ENCODE data around the gene CCDC186. TPM values are rescaled to one million over a fixed set of nuclear protein-coding genes. Genes with fewer than 3 reads are reported as not detected.

The CCDC186 gene
- polyA plus RNA-seq, 1 donor from 2014 or later = 24.2 TPM

DNA sequence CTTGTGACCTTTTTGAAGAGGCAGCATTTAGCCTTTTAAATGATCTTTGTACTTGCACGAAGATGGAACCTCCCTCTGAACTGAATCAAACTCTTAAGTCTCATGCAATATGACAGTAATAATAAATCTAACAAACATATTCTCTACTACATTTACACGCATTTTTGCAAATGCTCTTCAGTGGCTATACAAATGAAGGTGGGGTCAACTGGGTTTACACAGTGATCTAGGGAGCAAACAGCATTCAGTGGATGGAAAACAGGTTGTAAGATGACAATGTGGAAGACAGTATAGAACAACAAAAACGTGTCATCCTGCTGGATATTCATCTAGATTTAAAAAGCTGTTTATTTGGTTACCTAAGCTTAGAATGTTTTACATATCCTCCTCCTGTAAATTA is 7.5 kb downstream of the CCDC186 start:
- H3K79me2 ChIP-seq (replicated peaks; ENCODE audit: insufficient read depth, low read length) = peaks cover 15% of the 10 kb centered on the region
- no peak overlapping the region for H3K4me3 ChIP-seq (ENCODE audit: low read length)
- no peak overlapping the region for H3K27ac ChIP-seq (ENCODE audit: low read length)
- no peaks in the 10 kb centered on the region for H3K36me3 ChIP-seq (ENCODE audit: insufficient read depth, low read length)
- no peaks in the 10 kb centered on the region for H3F3A ChIP-seq (ENCODE audit: insufficient read depth, low read length, poor library complexity, severe bottlenecking)
- no peaks in the 10 kb centered on the region for H3K9me3 ChIP-seq (ENCODE audit: low read length)
- H3K27me3 ChIP-seq (ENCODE audit: insufficient read depth, low read depth, low read length) = no peaks in the 10 kb centered on the region
- no peaks in the 10 kb centered on the region for H3K9me2 ChIP-seq (ENCODE audit: insufficient read depth, low read length)
- H4K20me1 ChIP-seq (ENCODE audit: insufficient read depth) = no peaks in the 10 kb centered on the region
- TF ChIP-seq CTCF (IDR thresholded peaks at IDR 0.05; ENCODE audit: poor library complexity, severe bottlenecking) (no peak), RAD21 (conservative IDR thresholded peaks at IDR 0.05) (no peak)
- H3K4me2 ChIP-seq (ENCODE audit: low read length) = no peak overlapping the region
- no peak overlapping the region for H3K9ac ChIP-seq (ENCODE audit: low read length)
- H2AFZ ChIP-seq (ENCODE audit: low read depth, low read length) = no peak overlapping the region

DNA sequence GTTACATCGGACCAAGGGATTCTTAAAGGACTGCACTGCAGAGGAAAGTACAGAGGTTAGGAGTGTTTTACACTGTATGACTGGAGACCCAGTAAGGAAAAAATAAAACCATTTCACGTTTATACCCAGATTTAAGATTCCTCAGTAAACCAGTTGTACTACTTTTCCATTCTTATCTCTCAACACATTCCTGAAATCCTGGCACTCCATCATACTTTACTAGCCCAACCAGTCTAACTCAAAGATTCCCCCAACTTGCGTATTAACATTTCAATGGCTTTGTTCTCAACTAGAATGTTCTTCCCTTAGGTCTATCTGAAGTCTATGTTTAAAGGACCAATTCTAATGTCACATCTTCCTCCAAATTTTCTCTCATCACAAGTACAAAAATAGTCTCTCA is 8.0 kb downstream of the CCDC186 start:
- Histone ChIP-seq H3F3A (ENCODE audit: insufficient read depth, low read length, poor library complexity, severe bottlenecking) (no peaks in the 10 kb centered on the region), H3K9me2 (ENCODE audit: insufficient read depth, low read length) (no peaks in the 10 kb centered on the region), H3K4me3 (ENCODE audit: low read length) (no peak overlapping the region), H3K9me3 (ENCODE audit: low read length) (no peaks in the 10 kb centered on the region), H3K27me3 (ENCODE audit: insufficient read depth, low read depth, low read length) (no peaks in the 10 kb centered on the region), H3K79me2 (replicated peaks; ENCODE audit: insufficient read depth, low read length) (peaks cover 12% of the 10 kb centered on the region), H4K20me1 (ENCODE audit: insufficient read depth) (no peaks in the 10 kb centered on the region), H3K36me3 (ENCODE audit: insufficient read depth, low read length) (no peaks in the 10 kb centered on the region), H2AFZ (ENCODE audit: low read depth, low read length) (no peak overlapping the region), H3K27ac (ENCODE audit: low read length) (no peak overlapping the region), H3K4me2 (ENCODE audit: low read length) (no peak overlapping the region), H3K9ac (ENCODE audit: low read length) (no peak overlapping the region)
- TF ChIP-seq TAF1 (IDR thresholded peaks at IDR 0.05; ENCODE audit: low read depth) (no peak), MXI1 (conservative IDR thresholded peaks at IDR 0.05; ENCODE audit: poor library complexity, severe bottlenecking) (no peak)

GRCh38 chr10:114163062-114163461 is 10.9 kb downstream of the CCDC186 start:
- no peak overlapping the region for H3K4me2 ChIP-seq (ENCODE audit: low read length)
- no peaks in the 10 kb centered on the region for H3K9me2 ChIP-seq (ENCODE audit: insufficient read depth, low read length)
- H3K36me3 ChIP-seq (ENCODE audit: insufficient read depth, low read length) = no peaks in the 10 kb centered on the region
- no peaks in the 10 kb centered on the region for H4K20me1 ChIP-seq (ENCODE audit: insufficient read depth)
- H3K4me3 ChIP-seq (ENCODE audit: low read length) = no peak overlapping the region
- no peak for TF ChIP-seq MXI1 (conservative IDR thresholded peaks at IDR 0.05; ENCODE audit: poor library complexity, severe bottlenecking)
- no peak for TF ChIP-seq EZH2 (IDR thresholded peaks at IDR 0.05; ENCODE audit: borderline replicate concordance, insufficient read depth, low read length, poor library complexity, severe bottlenecking)
- no peak for TF ChIP-seq SMC3 (conservative IDR thresholded peaks at IDR 0.05; ENCODE audit: poor library complexity)
- TF ChIP-seq RAD21 (conservative IDR thresholded peaks at IDR 0.05) = no peak
- no peak for TF ChIP-seq EP300 (conservative IDR thresholded peaks at IDR 0.05; ENCODE audit: poor library complexity, severe bottlenecking)
- no peak for TF ChIP-seq POLR2AphosphoS5 (IDR thresholded peaks at IDR 0.05)
- no peak for TF ChIP-seq CTCF (IDR thresholded peaks at IDR 0.05; ENCODE audit: poor library complexity, severe bottlenecking)
- no peak for TF ChIP-seq TAF1 (IDR thresholded peaks at IDR 0.05; ENCODE audit: low read depth)
- TF ChIP-seq REST (IDR thresholded peaks at IDR 0.05; ENCODE audit: borderline replicate concordance) = no peak
- H3K27me3 ChIP-seq (ENCODE audit: insufficient read depth, low read depth, low read length) = no peaks in the 10 kb centered on the region
- no peak overlapping the region for H2AFZ ChIP-seq (ENCODE audit: low read depth, low read length)
- no peak overlapping the region for H3K27ac ChIP-seq (ENCODE audit: low read length)
- H3K9me3 ChIP-seq (ENCODE audit: low read length) = no peaks in the 10 kb centered on the region
- H3K9ac ChIP-seq (ENCODE audit: low read length) = no peak overlapping the region
- H3F3A ChIP-seq (ENCODE audit: insufficient read depth, low read length, poor library complexity, severe bottlenecking) = no peaks in the 10 kb centered on the region
- no peaks in the 10 kb centered on the region for H3K79me2 ChIP-seq (replicated peaks; ENCODE audit: insufficient read depth, low read length)
